ENCODE results near the gene TMOD3.

DNA sequence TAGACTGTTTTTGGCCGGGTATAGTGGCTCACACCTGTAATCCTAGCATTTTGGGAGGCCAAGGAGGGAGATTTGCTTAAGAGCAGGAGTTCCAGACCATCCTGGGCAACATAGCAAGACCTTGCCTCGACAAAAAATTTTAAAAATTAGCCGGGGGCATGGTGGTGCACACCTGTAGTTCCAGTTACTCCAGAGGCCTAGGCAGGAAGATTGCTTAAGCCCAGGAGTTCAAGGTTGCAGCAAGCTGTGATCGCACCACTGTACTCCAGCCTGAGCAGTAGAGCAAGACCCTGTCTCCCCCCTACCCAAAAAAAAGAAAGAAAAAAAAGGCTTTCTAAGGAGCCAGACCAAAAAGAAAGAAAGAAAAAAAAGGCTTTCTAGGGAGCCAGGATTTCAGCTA, 36.7 kb downstream of the TMOD3 start:
- TF ChIP-seq, protein P1, sequence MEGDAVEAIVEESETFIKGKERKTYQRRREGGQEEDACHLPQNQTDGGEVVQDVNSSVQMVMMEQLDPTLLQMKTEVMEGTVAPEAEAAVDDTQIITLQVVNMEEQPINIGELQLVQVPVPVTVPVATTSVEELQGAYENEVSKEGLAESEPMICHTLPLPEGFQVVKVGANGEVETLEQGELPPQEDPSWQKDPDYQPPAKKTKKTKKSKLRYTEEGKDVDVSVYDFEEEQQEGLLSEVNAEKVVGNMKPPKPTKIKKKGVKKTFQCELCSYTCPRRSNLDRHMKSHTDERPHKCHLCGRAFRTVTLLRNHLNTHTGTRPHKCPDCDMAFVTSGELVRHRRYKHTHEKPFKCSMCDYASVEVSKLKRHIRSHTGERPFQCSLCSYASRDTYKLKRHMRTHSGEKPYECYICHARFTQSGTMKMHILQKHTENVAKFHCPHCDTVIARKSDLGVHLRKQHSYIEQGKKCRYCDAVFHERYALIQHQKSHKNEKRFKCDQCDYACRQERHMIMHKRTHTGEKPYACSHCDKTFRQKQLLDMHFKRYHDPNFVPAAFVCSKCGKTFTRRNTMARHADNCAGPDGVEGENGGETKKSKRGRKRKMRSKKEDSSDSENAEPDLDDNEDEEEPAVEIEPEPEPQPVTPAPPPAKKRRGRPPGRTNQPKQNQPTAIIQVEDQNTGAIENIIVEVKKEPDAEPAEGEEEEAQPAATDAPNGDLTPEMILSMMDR (IDR thresholded peaks at IDR 0.05; ENCODE audit: insufficient read depth, low read length, poor library complexity, severe bottlenecking) = no peak
- TF ChIP-seq EZH2phosphoT487 (conservative IDR thresholded peaks at IDR 0.05; ENCODE audit: low read length) = no peak

Measured in SU-DHL-6 (cell line).